Osteoblast (primary cell): Measurements from ENCODE around the gene CMTM1. TPM values are rescaled to one million over a fixed set of nuclear protein-coding genes. Genes with fewer than 3 reads are reported as not detected.

Experiments
- DNase-seq: peaks from one replicate; pipeline ENCODE4 v3.0.0; 2011; ENCODE audit warnings: low spot score, mixed read lengths; ENCODE audit not compliant: insufficient read length; ENCODE audit errors: missing footprints
- H2AFZ ChIP-seq: 2 replicates; pipeline ENCODE4 v1.6.0; 2011; ENCODE audit warnings: mild to moderate bottlenecking, low read length
- H3K27ac ChIP-seq: 2 replicates; pipeline ENCODE4 v1.5.1; 2011; ENCODE audit warnings: mild to moderate bottlenecking, low read depth, low read length, moderate library complexity
- H3K27me3 ChIP-seq: 2 replicates; pipeline ENCODE4 v1.6.0; 2012; ENCODE audit warnings: mild to moderate bottlenecking, control low read depth, inconsistent platforms, low read length, moderate library complexity; ENCODE audit not compliant: insufficient read depth
- H3K36me3 ChIP-seq: 2 replicates; pipeline ENCODE4 v1.5.1; 2011; ENCODE audit warnings: mild to moderate bottlenecking, low read length, control low read depth, moderate library complexity; ENCODE audit not compliant: insufficient read depth
- H3K4me1 ChIP-seq: 2 replicates; pipeline ENCODE4 v1.5.1; 2011; ENCODE audit warnings: mild to moderate bottlenecking, low read length, control low read depth, moderate library complexity; ENCODE audit not compliant: insufficient read depth
- H3K4me2 ChIP-seq: 2 replicates; pipeline ENCODE4 v1.6.0; 2011; ENCODE audit warnings: mild to moderate bottlenecking, low read length; ENCODE audit not compliant: insufficient read depth
- H3K4me3 ChIP-seq: fragments of 200-600 bp; sonication (generic); 3 replicates; pipeline ENCODE4 v1.5.1; 2012; ENCODE audit warnings: mild to moderate bottlenecking, low read length, inconsistent platforms; ENCODE audit not compliant: insufficient read depth
- H3K79me2 ChIP-seq: 2 replicates; pipeline ENCODE4 v1.6.0; 2012; ENCODE audit warnings: mild to moderate bottlenecking, low read length, control low read depth, inconsistent platforms; ENCODE audit not compliant: insufficient read depth
- H3K9me3 ChIP-seq: 2 replicates; pipeline ENCODE4 v1.5.1; 2011; ENCODE audit warnings: low read depth, low read length, control low read depth
- H4K20me1 ChIP-seq: 2 replicates; pipeline ENCODE4 v1.6.0; 2012; ENCODE audit warnings: mild to moderate bottlenecking, low read length, control low read depth; ENCODE audit not compliant: insufficient read depth
- CTCF ChIP-seq: IDR thresholded peaks from 2 replicates; pipeline ENCODE4 v1.5.1; 2011; ENCODE audit warnings: mild to moderate bottlenecking, low read depth, low read length, moderate library complexity; ENCODE audit errors: extremely low read depth
- total RNA-seq: library from RNA; depleted of rRNA; stranded (reverse); fragments of >200 nt; gene quantifications from 2 replicates; pipeline ENCODE4 v1.2.3, GENCODE V29; 2012

Gene CMTM1
- total RNA-seq, 1 donor, result 4.0 TPM

- H2AFZ ChIP-seq, result no peak overlapping the region
- peaks cover 7% of the 10 kb centered on the region for H3K27me3 ChIP-seq
- no peak for TF ChIP-seq CTCF
- peak overlapping the region; percentile 75 for H3K27ac ChIP-seq
- H3K79me2 ChIP-seq, result no peaks in the 10 kb centered on the region
- no peak overlapping the region for H3K4me3 ChIP-seq
- peak overlapping the region; percentile 40 for H3K4me2 ChIP-seq
- peaks cover 22% of the 10 kb centered on the region for H3K4me1 ChIP-seq
- H3K9me3 ChIP-seq, result no peaks in the 10 kb centered on the region
- no peaks in the 10 kb centered on the region for H4K20me1 ChIP-seq
- H3K36me3 ChIP-seq, result no peaks in the 10 kb centered on the region
- peak; percentile 78 for DNase-seq
Measured at GRCh38 chr16:66581246-66581952, 15.2 kb downstream of the CMTM1 start.

- H3K4me2 ChIP-seq, result no peak overlapping the region
- no peak for DNase-seq
- no peaks in the 10 kb centered on the region for H4K20me1 ChIP-seq
- no peak overlapping the region for H3K4me3 ChIP-seq
- TF ChIP-seq CTCF, result no peak
- no peak overlapping the region for H2AFZ ChIP-seq
- no peaks in the 10 kb centered on the region for H3K36me3 ChIP-seq
- H3K4me1 ChIP-seq, result peaks cover 18% of the 10 kb centered on the region
- H3K9me3 ChIP-seq, result no peaks in the 10 kb centered on the region
- H3K79me2 ChIP-seq, result no peaks in the 10 kb centered on the region
- H3K27ac ChIP-seq, result no peak overlapping the region
- no peaks in the 10 kb centered on the region for H3K27me3 ChIP-seq
Measured at GRCh38 chr16:66585481-66586239, 19.4 kb downstream of the CMTM1 start.

DNA sequence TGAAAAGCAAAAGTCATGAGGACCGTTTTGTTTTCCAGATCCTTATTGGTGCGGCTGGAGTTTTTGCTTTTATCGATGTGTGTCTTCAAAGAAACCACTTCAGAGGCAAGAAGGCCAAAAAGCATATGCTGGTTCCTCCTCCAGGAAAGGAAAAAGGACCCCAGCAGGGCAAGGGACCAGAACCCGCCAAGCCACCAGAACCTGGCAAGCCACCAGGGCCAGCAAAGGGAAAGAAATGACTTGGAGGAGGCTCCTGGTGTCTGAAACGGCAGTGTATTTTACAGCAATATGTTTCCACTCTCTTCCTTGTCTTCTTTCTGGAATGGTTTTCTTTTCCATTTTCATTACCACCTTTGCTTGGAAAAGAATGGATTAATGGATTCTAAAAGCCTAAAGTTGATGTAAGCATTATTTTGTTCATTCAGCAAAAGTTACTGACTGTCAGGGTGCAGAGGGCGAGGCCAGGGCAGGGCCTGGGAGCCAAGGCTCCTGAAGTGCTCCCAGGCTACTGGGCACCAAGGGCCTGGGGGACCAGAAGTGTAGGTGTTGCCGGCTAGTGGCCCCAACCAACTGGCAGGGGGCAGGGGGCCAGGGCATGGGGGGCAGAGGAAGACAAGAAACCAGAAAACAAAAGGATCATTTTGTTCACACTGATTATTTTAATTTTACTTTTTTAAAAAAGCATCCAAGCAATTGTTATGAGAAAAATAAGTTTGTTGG lies 21.8 kb downstream of the CMTM1 start:
- peaks cover 4% of the 10 kb centered on the region for H3K4me1 ChIP-seq
- H3K4me2 ChIP-seq, result peak overlapping the region; percentile 41
- no peaks in the 10 kb centered on the region for H3K9me3 ChIP-seq
- H3K79me2 ChIP-seq, result no peaks in the 10 kb centered on the region
- no peaks in the 10 kb centered on the region for H3K27me3 ChIP-seq
- no peak overlapping the region for H3K4me3 ChIP-seq
- peak overlapping the region; percentile 44 for H2AFZ ChIP-seq
- H3K27ac ChIP-seq, result no peak overlapping the region
- DNase-seq, result no peak
- H3K36me3 ChIP-seq, result no peaks in the 10 kb centered on the region
- no peak for TF ChIP-seq CTCF
- H4K20me1 ChIP-seq, result no peaks in the 10 kb centered on the region
